ENCODE results near the gene HSD3B7. TPM values are rescaled to one million over a fixed set of nuclear protein-coding genes. Genes with fewer than 3 reads are reported as not detected.

Gene HSD3B7
- total RNA-seq, 2 donors from 2014 or later: 16.4 to 26.8 TPM

DNA sequence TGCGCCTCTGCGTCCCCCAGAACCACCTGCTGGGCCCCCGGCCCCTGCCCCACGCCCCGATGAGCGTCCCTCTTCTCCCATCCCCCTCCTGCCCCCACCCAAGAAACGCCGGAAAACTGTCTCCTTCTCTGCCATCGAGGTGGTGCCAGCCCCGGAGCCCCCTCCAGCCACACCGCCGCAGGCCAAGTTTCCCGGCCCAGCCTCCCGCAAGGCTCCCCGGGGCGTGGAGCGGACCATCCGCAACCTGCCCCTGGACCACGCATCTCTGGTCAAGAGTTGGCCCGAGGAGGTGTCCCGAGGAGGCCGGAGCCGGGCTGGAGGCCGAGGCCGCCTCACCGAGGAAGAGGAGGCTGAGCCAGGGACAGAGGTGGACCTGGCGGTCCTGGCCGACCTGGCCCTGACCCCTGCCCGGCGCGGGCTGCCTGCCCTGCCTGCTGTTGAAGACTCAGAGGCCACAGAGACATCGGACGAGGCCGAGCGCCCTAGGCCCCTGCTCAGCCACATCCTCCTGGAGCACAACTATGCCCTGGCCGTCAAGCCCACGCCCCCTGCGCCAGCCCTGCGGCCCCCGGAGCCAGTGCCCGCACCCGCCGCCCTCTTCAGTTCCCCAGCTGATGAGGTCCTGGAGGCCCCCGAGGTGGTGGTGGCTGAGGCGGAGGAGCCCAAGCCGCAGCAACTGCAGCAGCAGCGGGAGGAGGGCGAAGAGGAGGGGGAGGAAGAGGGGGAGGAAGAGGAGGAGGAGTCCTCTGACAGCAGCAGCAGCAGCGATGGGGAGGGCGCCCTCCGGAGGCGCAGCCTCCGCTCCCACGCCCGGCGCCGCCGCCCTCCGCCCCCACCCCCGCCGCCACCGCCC, 5.6 kb upstream of the HSD3B7 start:
- DNase-seq (ENCODE audit: low spot score): no peak
- no peak overlapping the region for H3K27ac ChIP-seq
- H3K9me3 ChIP-seq: no peaks in the 10 kb centered on the region
- TF ChIP-seq, protein P1, sequence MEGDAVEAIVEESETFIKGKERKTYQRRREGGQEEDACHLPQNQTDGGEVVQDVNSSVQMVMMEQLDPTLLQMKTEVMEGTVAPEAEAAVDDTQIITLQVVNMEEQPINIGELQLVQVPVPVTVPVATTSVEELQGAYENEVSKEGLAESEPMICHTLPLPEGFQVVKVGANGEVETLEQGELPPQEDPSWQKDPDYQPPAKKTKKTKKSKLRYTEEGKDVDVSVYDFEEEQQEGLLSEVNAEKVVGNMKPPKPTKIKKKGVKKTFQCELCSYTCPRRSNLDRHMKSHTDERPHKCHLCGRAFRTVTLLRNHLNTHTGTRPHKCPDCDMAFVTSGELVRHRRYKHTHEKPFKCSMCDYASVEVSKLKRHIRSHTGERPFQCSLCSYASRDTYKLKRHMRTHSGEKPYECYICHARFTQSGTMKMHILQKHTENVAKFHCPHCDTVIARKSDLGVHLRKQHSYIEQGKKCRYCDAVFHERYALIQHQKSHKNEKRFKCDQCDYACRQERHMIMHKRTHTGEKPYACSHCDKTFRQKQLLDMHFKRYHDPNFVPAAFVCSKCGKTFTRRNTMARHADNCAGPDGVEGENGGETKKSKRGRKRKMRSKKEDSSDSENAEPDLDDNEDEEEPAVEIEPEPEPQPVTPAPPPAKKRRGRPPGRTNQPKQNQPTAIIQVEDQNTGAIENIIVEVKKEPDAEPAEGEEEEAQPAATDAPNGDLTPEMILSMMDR (IDR thresholded peaks at IDR 0.05): no peak
- no peaks in the 10 kb centered on the region for H3K4me1 ChIP-seq (ENCODE audit: control insufficient read depth in 1 of 2, low read depth in 2 of 2)
- no peak overlapping the region for H3K4me3 ChIP-seq
- peaks cover 50% of the 10 kb centered on the region for H3K36me3 ChIP-seq
- no peaks in the 10 kb centered on the region for H3K27me3 ChIP-seq (replicated peaks; ENCODE audit: insufficient read depth)
- no peak for ATAC-seq (ENCODE audit: insufficient number of reproducible peaks, low FRiP score, low read depth)

DNA sequence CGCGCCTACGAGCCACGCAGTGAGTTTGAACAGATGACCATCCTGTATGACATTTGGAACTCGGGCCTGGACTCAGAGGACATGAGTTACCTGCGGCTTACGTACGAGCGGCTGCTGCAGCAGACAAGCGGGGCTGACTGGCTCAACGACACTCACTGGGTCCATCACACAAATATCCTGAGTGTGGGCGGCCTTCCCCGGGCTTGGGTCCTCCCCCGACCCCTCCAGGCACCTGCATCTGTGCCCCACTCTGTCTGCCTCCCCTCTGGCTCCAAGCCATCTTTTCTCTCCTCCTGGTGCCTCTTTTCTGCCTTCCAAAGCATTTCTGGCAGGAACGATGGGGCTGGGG, 5.0 kb upstream of the HSD3B7 start:
- Histone ChIP-seq H3K27me3 (replicated peaks; ENCODE audit: insufficient read depth) (no peaks in the 10 kb centered on the region), H3K9me3 (no peaks in the 10 kb centered on the region), H3K4me1 (ENCODE audit: control insufficient read depth in 1 of 2, low read depth in 2 of 2) (no peaks in the 10 kb centered on the region), H3K27ac (no peak overlapping the region), H3K4me3 (no peak overlapping the region), H3K36me3 (peaks cover 50% of the 10 kb centered on the region)
- ATAC-seq (ENCODE audit: insufficient number of reproducible peaks, low FRiP score, low read depth) (no peak), DNase-seq (ENCODE audit: low spot score) (no peak)
- TF ChIP-seq, protein P1 (IDR thresholded peaks at IDR 0.05): no peak

DNA sequence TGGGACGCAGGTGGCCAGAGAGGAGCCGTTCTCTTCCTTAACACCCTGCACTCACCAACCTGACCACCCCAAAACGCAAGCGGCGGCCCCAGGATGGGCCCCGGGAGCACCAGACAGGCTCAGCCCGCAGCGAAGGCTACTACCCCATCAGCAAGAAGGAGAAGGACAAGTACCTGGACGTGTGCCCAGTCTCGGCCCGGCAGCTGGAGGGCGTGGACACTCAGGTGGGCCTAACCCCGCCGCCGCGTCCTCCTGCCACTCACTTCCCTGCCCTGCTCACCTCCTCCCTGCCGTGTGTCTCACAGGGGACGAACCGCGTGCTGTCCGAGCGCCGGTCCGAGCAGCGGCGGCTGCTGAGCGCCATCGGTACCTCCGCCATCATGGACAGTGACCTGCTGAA, 4.6 kb upstream of the HSD3B7 start:
- TF ChIP-seq, protein P1 (IDR thresholded peaks at IDR 0.05): no peak
- Histone ChIP-seq H3K4me1 (ENCODE audit: control insufficient read depth in 1 of 2, low read depth in 2 of 2) (peaks cover 0 to 4% of the 10 kb centered on the region in 2 donors), H3K4me3 (no peak overlapping the region), H3K27ac (no peak overlapping the region), H3K36me3 (peaks cover 49% of the 10 kb centered on the region), H3K27me3 (replicated peaks; ENCODE audit: insufficient read depth) (no peaks in the 10 kb centered on the region), H3K9me3 (no peaks in the 10 kb centered on the region)
- ATAC-seq (ENCODE audit: insufficient number of reproducible peaks, low FRiP score, low read depth) (no peak), DNase-seq (ENCODE audit: low spot score) (no peak)

DNA sequence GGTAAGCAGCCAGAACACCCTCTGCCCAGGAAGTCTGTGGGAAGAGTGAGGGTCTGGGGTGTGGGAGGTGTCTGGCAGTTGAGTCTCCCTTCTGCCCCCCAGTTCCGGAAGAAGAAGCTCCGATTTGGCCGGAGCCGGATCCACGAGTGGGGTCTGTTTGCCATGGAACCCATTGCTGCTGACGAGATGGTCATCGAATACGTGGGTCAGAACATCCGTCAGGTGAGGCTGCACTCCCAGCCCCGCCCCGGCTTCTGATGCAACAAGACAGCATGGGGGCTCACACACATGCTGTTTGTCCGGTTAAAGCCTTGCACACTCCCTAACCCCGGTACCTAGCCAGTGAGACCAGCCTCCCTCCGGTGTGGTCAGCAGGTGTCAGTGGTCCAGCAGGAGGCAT, 4.0 kb upstream of the HSD3B7 start:
- Histone ChIP-seq H3K4me1 (ENCODE audit: control insufficient read depth in 1 of 2, low read depth in 2 of 2) (peaks cover 0 to 9% of the 10 kb centered on the region in 2 donors), H3K36me3 (peaks cover 44% of the 10 kb centered on the region), H3K27me3 (replicated peaks; ENCODE audit: insufficient read depth) (no peaks in the 10 kb centered on the region), H3K27ac (no peak overlapping the region), H3K9me3 (no peaks in the 10 kb centered on the region), H3K4me3 (no peak overlapping the region)
- DNase-seq (ENCODE audit: low spot score): no peak
- no peak for ATAC-seq (ENCODE audit: insufficient number of reproducible peaks, low FRiP score, low read depth)
- TF ChIP-seq, protein P1 (IDR thresholded peaks at IDR 0.05): no peak

DNA sequence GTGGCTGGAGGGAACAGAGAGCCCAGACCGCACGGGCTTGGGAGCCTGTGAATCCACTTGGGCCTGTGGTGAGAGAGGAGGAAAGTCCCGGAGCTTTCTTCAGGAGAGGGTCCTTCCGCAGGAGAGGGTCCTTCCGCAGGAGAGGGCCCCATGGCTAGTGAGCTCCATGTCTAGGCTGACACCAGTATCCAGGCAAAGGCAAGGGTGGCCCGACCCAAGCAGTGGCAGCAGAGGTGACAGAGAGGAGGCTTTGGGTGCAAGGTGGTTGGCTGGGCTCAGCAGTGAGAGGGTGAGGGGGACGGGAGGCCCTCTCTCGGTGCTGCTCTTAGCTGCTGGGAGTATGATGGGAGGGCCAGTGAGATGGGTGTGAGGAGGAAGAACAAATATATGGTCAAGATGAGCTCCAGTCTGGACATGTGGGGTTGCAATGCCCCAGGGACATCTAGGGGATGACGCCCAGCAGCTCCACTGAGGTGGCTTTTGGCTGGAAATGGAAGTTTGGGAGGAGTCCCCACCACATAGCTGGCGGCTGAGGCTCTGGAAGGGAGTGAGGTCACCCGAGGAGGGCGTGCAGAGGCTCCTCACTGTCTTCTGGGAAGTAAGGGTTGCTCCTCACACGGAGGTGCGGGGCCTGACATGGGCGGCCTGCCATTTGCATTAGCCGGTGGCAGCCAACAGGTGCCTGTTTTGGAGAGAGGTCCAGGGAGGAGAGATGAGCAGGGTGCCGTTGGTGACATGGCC, 2.3 kb upstream of the HSD3B7 start:
- ATAC-seq (ENCODE audit: insufficient number of reproducible peaks, low FRiP score, low read depth): no peak
- Histone ChIP-seq H3K4me1 (ENCODE audit: control insufficient read depth in 1 of 2, low read depth in 2 of 2) (peaks cover 0 to 10% of the 10 kb centered on the region in 2 donors), H3K9me3 (no peaks in the 10 kb centered on the region), H3K4me3 (no peak overlapping the region), H3K36me3 (peaks cover 31% of the 10 kb centered on the region), H3K27ac (no peak overlapping the region), H3K27me3 (replicated peaks; ENCODE audit: insufficient read depth) (no peaks in the 10 kb centered on the region)
- TF ChIP-seq, protein P1 (IDR thresholded peaks at IDR 0.05): no peak
- DNase-seq (ENCODE audit: low spot score): no peak

Data from thoracic aorta (tissue), 2 donors.